NCI-H446 (cell line): Measurements from ENCODE around the gene STK39.

ENCODE experiments used
- DNase-seq, 2 experiments: peaks; one replicate each; lab custom pipeline; 2025; lab: John Stamatoyannopoulos, UW

The STK39 gene

DNA sequence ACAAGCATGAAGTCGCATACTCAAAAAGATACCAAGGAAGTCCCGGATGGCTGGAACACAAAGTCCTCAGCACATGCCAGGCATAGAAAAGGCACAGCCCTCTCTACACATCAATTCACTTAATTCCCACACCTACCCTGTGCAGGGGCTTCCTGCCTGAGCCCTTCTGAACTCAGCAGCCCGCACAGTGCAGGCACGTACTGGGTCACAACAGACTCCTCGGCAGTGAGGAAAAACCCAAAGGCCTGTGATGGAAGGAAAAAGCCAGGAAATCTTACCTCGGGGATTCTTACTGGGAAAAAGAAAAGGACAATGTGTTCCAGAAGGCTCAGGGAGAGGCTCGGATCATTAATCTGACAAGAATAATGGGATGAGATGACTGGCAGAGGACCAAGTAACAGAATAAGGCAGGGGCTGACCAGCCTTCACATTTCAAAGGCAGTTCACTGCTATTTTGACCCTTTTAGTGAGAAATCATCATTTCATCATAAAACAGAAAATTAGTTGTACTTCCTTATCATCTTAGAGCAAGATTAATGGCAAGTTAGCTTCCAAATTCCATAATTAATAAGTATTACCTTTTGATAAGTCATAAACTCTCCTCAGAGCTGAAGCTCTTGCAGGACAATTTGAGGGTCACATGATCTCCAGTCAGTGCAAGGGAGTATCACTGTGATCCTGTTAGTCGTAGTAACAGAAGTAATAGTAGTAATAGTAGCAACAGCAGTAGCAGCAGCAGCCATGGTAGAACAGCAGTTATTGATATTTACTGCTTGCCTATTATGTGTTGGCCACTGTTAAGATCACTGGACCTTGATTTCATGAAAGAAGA, 87.4 kb downstream of the STK39 start:
- no peak for DNase-seq

- DNase-seq: no peak
Measured at GRCh38 chr2:168158586-168158985, 88.8 kb downstream of the STK39 start.

DNA sequence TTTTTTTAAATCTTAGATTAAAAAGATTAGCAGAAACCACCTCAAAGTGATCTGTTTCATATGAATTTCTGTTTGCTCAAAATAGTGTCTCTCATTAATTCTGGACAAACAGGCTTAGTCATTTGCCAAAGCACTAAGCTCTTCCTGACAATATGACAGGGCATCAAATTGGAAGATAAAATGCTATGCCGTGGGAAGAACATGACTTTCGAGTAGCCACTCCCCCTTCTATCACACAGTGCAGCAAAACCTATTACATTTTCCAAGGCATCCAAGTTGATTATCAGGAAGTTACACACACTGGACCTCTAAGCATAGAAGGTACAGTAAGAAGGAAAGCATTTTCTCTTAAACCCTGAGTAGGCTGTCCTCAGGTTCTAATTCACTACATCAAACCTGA, 89.5 kb downstream of the STK39 start:
- no peak for DNase-seq

DNA sequence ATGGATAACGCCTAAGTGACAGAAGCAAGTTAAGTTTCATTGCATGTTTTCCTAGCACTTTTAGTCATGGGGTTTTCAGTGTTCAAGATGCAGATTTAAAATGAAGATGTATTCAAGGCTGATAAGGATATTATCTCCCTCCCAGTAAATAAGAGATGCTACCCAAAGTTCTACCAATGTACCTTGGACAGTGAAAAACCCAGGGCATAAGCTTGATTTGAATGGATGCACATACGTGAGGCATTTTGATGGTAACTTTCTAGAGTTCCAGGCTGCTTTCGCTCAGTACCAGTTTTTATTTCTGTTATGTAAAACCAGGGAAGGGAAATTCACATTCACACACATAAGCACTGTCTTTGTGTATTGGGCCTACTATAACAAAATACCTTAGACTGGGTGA, 90.3 kb downstream of the STK39 start:
- DNase-seq: no peak

- DNase-seq: no peak
Measured at GRCh38 chr2:168156661-168157060, 90.7 kb downstream of the STK39 start.

GRCh38 chr2:168155680-168156079, 91.7 kb downstream of the STK39 start:
- DNase-seq: no peak

GRCh38 chr2:168155046-168155445, 92.3 kb downstream of the STK39 start:
- DNase-seq: no peak

- DNase-seq: no peak
Measured at GRCh38 chr2:168152902-168153530, 94.4 kb downstream of the STK39 start.

GRCh38 chr2:168149986-168150385, 97.4 kb downstream of the STK39 start:
- no peak for DNase-seq

- no peak for DNase-seq
Measured at GRCh38 chr2:168149150-168149974, 98.0 kb downstream of the STK39 start.

DNA sequence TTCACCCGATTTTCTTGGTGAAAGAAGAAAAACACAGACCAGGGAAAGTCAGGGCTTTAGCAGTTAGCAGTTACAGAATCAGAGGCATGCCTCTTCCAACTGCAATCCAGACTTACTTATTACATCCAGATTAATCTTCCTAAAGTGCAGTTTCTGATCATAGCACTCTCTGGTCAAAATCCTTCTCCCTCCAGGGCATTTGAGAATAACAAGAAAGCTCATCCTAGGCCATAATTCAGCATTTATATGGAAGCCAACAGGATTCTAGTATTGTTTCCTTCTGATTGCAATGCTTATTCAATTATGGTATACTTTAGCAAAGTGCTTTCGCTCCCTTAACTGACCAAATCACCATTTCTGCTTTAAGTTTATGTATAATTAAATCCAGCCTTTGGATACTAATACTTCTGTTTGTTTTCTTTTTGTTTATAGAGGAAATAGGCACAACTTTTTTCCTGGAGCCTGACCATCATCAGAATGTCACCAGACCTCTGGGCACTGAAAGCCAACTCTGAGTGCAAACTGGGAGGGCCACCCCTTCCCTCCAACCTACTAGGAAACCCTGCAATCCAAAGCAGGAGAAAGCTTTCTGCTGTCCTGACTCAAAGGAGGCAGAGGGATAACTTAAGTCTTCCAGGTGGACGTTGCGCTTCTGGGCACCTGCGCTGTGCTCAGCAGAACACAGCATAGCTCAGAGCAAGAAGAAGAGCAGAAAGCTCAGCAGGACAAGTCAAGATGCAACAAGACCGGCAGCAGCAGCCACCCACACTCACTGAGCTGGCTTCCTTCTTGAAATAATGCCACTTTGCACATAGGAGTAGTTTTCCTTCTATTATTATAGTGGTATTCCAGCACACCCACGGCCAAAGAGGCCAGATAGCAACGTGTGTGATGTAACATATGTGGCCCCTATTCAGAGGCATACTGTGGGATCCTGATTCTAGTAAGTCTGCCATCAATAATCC, 99.3 kb downstream of the STK39 start:
- DNase-seq: no peak

DNA sequence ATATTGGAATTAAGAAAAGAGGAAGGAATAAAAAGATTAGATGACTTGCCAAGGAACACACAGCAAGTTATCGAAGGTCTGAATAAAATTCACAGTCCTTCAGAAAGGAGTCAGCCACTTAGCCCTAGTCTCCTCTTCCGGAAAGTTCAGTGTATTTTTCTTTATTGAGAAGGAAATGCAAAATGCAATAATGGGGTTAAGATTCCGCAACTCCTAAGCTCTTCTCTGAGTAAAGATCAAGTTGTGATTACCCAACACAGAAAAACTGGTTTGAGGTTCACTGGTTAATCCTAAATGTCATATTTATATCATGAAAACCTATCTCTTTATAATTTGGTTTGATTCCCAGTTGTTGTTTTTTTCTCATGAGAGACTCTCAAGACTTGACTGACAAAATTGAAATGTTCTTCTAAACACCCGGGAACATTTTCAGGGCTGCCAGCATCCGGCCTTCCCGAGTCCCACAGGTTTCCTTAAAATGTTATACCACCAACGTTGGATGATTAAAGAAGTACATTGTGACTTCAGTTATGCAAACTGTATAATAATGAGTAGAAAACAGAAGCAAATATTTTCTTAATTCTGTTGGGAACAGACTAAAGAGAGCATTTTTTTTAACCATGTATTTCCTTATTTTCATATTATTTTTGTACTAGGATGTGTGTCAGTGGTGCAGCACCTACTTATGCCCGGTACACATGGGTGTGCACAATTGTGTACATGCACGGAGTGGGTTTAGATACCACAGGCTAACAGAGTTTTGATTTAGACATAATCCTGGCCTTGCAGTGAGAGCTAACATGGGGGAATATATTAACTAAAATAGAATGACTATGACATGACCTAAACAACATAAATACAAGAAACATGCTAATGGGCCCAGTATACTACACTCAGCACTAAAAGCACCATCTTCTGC, 100.2 kb downstream of the STK39 start:
- no peak for DNase-seq

DNA sequence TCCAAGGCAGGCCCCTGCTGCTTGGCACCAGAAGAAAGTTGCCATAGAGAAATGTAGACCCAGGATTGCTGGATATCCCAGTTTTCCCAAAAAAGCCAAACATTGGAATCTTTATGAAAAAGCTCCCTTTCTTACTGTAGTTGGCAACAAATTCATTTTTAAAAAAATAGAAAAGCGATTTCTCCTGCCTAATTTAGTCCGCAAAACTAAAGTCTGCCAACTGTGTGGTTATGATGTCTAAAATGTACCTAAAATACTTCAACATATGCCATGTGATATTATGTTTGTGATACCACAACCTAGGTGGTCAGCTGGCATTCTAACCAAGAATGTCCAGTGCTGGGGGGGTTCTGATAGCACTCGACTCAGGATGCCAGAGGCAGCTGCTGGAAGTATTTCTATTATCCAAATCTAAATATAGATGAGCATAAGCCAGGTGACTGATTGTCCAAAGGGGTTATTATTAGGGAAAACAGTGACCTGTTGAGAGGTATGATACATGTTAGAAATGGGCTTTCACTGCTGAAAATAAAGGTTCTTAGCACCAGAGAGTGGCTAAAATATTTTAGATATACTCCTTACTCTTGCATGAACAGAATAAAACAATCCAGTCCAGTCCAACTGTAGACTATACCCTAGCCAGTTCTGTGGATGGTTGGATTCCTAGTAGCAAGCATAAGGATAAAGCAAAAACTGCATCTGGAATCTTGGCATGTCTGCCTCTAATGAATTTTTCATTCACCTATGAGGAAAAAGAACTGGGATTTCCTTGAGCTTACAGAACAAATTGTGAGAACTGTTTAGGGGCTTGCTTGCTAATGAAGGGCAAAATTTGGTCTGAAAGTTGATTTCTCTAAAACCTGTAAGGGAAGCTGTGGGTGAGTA, 101.7 kb downstream of the STK39 start:
- DNase-seq: no peak

GRCh38 chr2:168145011-168145410, 102.4 kb downstream of the STK39 start:
- DNase-seq: no peak

DNA sequence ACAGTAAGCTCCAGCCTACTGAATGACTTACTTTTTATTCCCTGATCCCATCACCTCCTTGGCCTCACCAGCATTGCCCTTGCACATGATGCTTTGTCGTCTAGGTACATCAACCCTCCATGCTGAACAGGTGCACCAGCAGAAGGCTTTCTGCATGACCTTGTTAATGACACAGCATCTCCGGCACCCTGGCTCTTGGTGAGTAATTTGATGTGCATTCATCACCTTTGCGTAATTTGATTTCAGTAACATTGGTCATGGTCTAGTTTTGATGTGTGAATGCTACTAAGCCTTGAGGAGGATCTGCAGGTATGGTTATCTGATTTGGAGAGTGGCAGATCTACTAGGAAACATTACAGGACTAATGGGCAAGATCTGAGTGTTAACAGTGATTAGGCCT, 103.6 kb downstream of the STK39 start:
- no peak for DNase-seq

- no peak for DNase-seq
Measured at GRCh38 chr2:168140892-168141291, 106.5 kb downstream of the STK39 start.

DNA sequence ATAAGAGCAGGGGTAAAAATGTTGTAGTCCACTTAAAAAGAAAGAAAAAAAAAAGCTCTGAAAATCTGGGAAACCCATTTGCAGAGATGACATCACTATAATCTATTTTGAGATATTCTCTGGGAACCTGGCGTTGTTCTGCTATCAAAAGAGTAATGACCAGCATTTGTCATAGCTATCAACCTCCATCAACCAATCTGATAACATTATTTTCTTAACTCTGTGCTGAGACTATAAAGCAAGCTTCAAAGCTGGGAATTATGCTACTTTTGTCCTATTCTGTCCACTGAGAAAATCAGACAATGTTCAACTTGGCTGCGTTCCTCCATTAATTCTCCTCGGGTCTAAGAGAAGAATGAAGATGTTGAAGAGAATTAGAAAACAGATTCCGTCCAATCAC, 107.5 kb downstream of the STK39 start:
- DNase-seq: no peak

DNA sequence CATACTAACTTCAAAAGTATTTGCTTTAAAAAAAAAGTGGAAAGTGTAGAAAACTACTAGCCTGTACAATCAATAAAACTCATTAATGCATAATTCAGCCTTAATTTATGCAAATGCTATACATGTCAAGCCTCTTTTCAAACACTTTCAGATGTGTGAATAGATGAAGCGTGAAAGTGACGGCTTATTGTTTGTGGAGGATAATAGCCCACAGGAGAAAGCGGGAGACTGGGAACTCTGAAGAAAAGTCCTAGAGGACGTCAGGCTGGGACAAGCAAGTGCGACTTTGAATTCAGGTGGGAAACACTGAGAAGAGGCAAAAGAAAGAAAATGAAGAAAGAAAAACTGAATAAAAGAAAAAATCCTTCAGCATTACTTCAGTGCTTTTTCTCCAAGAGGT, 108.5 kb downstream of the STK39 start:
- DNase-seq: no peak

DNA sequence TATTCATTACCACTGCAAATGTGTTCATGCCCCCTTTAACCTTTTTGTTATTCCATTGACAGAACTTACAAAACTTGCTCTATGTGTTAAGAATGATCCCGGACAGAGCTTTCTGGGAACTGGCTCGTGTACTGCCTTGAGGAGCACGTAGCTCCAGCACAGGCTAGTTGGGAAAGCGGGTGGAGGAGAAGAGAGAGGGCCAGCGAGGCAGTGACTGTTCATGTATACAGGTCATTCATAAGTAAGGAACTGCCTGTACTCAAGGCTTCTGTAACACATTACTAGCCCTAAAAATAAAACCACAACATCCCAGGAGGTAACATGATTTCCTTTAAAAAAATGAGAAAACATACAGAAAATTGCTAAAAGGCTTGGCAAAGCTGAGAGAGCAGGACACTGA, 109.0 kb downstream of the STK39 start:
- DNase-seq: no peak
